Endothelial cell of umbilical vein (primary cell): ENCODE data around the gene MANF.

ENCODE experiments used
- EZH2 ChIP-seq: IDR thresholded peaks from 2 replicates; pipeline ENCODE4 v1.6.1; 2012; ENCODE audit warnings: borderline replicate concordance, low read depth, mild to moderate bottlenecking, moderate library complexity, low read length, inconsistent platforms; ENCODE audit not compliant: severe bottlenecking
- FOS ChIP-seq: IDR thresholded peaks from 2 replicates; pipeline ENCODE4 v1.6.1; 2011; ENCODE audit warnings: mild to moderate bottlenecking, low read length, moderate library complexity, borderline replicate concordance; ENCODE audit not compliant: insufficient read depth
- GATA2 ChIP-seq: IDR thresholded peaks from 2 replicates; pipeline ENCODE4 v1.7.0; 2011; ENCODE audit warnings: low read depth, mild to moderate bottlenecking, moderate library complexity, mixed read lengths, low read length; ENCODE audit not compliant: insufficient read length, insufficient read depth
- JUN ChIP-seq: IDR thresholded peaks from 2 replicates; pipeline ENCODE4 v1.6.1; 2011; ENCODE audit warnings: borderline replicate concordance, low read depth; ENCODE audit not compliant: insufficient read length, insufficient read depth
- MAX ChIP-seq: IDR thresholded peaks from 2 replicates; pipeline ENCODE4 v1.6.1; 2011; ENCODE audit not compliant: insufficient read depth, insufficient read length
- MYC ChIP-seq: IDR thresholded peaks from one replicate; pipeline ENCODE4 v1.6.1; 2011; ENCODE audit warnings: mild to moderate bottlenecking, low read depth, low read length
- POLR2A ChIP-seq: IDR thresholded peaks from 2 replicates; pipeline ENCODE4 v1.6.1; 2012; ENCODE audit warnings: low read depth, mild to moderate bottlenecking, control low read depth, low read length
- POLR2AphosphoS5 ChIP-seq: IDR thresholded peaks from 2 replicates; pipeline ENCODE4 v1.6.1; 2012; ENCODE audit warnings: low read depth, mild to moderate bottlenecking, control low read depth, low read length, moderate library complexity; ENCODE audit not compliant: insufficient read depth
- TF ChIP-seq, protein P1 (sequence below), 2 donors: IDR thresholded peaks; 1 replicate in 1 of 2; 2 replicates in 1 of 2; pipeline ENCODE4 v1.5.1; 2011; ENCODE audit warnings: low read length in 2 of 2, mild to moderate bottlenecking in 2 of 2, moderate library complexity in 2 of 2, control low read depth in 1 of 2, inconsistent platforms in 1 of 2, low read depth in 1 of 2; ENCODE audit not compliant: insufficient read depth in 1 of 2; ENCODE audit errors: extremely low read depth in 1 of 2

DNA sequence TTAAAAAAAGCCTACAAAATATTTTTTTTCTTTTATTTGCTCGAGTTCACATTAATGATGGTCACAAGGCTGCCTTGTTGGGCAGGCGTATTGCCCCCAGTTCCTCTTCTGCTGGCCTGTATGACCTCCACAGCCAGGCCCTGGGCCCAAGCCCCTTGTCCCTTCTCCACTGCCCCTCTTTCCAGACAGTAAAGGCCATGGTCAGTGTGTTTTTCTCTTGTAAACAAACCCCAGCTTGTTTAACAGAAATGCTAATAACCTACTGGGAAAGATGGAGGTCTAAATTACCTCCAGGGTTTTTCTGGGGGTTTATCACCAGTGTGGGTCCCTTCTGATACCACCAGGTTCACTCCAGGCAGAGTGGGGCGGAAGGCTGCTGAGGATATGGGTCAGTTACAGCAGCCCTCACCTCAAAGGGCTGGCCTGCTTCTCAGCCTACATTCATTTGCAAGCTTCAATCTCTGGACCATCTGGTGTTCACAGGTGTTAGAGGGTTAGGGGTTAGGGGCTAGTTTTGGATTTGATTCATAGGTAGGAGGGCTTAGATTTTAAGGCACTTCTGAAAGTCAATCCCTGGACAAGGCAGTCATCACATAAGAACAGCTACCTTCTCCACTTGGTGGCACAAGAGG lies 2.0 kb upstream of the MANF start:
- TF ChIP-seq, protein P1, sequence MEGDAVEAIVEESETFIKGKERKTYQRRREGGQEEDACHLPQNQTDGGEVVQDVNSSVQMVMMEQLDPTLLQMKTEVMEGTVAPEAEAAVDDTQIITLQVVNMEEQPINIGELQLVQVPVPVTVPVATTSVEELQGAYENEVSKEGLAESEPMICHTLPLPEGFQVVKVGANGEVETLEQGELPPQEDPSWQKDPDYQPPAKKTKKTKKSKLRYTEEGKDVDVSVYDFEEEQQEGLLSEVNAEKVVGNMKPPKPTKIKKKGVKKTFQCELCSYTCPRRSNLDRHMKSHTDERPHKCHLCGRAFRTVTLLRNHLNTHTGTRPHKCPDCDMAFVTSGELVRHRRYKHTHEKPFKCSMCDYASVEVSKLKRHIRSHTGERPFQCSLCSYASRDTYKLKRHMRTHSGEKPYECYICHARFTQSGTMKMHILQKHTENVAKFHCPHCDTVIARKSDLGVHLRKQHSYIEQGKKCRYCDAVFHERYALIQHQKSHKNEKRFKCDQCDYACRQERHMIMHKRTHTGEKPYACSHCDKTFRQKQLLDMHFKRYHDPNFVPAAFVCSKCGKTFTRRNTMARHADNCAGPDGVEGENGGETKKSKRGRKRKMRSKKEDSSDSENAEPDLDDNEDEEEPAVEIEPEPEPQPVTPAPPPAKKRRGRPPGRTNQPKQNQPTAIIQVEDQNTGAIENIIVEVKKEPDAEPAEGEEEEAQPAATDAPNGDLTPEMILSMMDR (IDR thresholded peaks at IDR 0.05; ENCODE audit: extremely low read depth in 1 of 2, insufficient read depth in 1 of 2, low read depth in 1 of 2, low read length in 2 of 2), result no peak
- no peak for TF ChIP-seq EZH2
- no peak for TF ChIP-seq POLR2AphosphoS5
- TF ChIP-seq POLR2A, result no peak
- TF ChIP-seq MYC, result no peak
- no peak for TF ChIP-seq MAX
- no peak for TF ChIP-seq JUN
- no peak for TF ChIP-seq GATA2
- no peak for TF ChIP-seq FOS
